ENCODE measurements around the gene ABCB11.

- TF ChIP-seq CTCF (IDR thresholded peaks at IDR 0.05; ENCODE audit: low read depth, low read length) (no peak), EZH2phosphoT487 (IDR thresholded peaks at IDR 0.05; ENCODE audit: low read depth) (no peak)
Measured at GRCh38 chr2:168907940-168908662, 123.0 kb downstream of the ABCB11 start.

Measured in OCI-LY3 (cell line).